GM04503 (cell line): ENCODE data around the gene OPA1.

Experiments
- DNase-seq: peaks from one replicate; pipeline ENCODE4 v3.0.0-alpha.2; 2012; ENCODE audit warnings: low read depth

The OPA1 gene

DNA sequence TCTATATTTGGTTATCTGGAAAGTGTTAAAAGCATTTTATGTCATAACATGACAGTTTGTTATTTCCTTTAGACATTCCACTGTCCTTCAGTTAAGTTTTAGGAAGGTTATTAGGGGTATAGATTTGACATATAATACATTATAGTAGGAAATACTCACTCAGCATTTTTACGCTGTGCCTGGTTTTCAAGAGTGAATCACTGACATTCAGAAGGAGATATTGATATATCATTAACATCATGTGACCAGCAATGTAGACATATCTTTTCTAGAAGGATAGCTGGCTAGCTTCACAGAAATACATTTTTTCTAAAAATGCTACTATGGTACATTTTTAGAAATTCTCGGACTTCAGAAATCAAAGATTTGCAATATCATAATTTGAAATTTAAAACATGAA is 57.6 kb downstream of the OPA1 start:
- DNase-seq: no peak

DNA sequence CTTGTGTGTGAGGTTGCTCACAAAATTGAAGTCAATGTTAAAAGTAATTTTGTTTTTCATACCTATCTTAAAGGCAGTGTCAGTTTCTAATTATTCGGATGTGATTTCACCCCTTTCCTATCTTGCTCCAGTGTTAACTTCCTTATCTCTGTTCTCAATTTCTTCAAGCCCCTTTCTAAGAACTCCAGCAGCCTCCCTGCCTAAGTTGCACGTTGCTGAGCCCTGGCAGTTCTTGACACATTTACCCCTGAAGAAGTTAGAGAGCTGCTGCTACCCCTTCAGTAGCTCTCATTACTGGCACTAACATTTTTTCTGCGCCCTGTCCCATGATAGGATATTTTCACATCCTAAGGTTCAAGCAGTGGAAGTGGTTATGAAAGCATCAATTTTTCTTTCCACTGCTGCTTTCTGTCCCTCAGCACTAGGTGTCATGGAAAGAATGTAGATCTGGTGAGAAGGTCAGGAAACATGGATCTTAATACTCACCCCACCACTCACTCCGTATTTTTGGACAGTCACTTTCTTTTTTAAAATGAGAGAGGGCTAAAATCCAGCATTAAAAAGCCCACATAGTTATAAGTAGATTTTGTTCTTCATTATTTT is 62.9 kb downstream of the OPA1 start:
- no peak for DNase-seq

GRCh38 chr3:193656445-193656844 is 63.4 kb downstream of the OPA1 start:
- DNase-seq: no peak

DNA sequence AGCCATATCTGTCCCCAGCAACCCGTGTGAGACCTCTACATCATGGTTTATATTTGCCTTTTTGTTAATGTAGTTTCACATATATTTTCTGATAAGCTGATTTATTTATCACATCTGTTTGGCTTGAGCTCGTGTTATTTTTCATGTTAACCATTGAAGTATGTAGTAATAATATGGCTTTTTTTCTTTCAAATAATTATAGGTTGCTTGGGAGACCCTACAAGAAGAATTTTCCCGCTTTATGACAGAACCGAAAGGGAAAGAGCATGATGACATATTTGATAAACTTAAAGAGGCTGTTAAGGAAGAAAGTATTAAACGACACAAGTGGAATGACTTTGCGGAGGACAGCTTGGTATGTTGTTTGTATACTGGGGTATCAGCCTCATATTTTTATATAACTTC is 63.9 kb downstream of the OPA1 start:
- no peak for DNase-seq

- no peak for DNase-seq
Measured at GRCh38 chr3:193660171-193660570, 67.2 kb downstream of the OPA1 start.

- no peak for DNase-seq
Measured at GRCh38 chr3:193660698-193661411, 67.8 kb downstream of the OPA1 start.

DNA sequence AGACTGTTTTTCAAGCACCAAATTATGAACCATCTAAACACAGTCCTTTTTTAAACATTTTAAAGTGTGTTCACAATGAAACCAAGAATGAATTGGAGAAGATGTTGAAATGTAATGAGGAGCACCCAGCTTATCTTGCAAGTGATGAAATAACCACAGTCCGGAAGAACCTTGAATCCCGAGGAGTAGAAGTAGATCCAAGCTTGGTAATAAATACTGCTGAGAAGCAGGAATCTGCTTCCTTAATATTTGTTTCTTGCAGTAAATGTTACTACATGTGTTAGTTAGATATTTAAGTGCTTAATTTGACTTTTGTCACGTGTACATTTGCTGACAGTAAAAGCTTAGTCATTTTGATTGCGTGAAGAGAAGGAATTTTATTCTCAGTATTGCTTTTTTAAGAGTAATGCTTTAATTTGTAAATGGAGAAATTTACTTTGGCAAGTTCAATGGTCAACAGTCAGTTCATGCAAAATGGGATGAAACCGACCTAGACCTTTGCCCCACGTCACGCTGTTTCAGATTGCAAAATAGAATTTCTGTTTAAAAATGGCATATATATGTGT is 69.8 kb downstream of the OPA1 start:
- DNase-seq: no peak

DNA sequence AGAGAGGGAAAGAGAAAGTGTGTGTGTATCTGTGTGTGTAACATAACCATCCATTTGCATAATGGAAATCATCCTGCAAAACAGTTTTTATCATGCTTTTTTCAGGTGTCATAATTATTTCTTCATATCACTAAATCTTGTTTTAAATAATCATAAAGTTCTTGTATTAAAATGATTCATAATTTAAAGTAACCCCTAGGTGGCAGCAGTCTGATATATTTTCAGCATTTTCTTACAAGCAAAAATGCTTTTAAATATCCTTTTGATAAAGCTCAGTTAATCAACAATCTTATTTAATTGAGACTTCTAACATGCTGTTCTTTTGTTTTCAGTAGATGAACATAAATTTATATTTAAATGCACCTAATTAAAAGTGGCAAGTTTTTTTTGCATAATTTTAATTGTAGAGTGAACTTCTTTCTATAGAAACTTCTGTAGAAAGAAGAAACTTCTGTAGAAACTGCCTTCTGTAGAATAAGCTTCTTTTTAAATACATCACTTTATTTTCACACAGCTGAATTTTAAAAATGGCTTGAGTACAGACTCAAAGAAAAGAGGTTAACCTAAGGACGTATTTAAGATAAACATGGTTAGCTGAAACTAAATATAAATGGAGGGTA is 72.5 kb downstream of the OPA1 start:
- no peak for DNase-seq

GRCh38 chr3:193673845-193674244 is 80.8 kb downstream of the OPA1 start:
- no peak for DNase-seq

DNA sequence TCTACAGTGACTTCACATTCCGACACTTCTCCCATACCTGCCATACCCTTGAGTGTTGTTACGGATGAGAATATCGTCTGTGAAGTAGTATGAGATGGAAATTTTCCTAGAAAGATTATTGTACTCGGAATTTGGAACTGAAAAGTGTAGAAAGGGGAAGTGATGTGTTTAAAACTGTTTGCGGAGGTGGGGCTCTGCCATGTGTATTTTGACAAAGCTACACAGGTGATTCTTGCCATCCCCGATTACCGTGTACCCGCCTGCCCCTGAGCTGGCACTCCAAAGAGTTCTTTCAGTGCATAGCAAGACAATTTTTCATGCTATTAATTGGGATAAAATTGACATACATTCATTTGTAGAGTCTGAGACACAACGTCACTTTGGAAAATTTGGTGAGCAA is 81.7 kb downstream of the OPA1 start:
- DNase-seq: no peak

- no peak for DNase-seq
Measured at GRCh38 chr3:193677734-193678133, 84.7 kb downstream of the OPA1 start.

GRCh38 chr3:193680220-193680619 is 87.2 kb downstream of the OPA1 start:
- no peak for DNase-seq

DNA sequence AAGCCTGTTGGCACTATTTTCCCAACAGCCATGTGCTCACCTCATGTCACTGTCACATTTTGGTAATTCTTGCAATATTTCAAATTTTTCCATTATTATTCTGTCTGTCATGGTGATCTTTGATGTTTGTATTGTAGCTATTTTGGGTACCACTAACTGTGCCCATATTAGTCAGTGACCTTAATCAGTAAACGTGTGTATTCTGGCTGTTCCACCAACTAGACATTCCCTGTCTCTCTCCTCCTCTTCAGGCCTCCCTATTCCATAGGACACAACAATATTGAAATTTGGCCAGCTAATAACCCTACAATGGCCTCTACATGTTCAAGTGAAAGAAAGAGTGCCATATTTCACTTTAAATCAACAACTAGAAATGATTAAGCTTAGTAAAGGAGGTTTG is 88.6 kb downstream of the OPA1 start:
- no peak for DNase-seq

GRCh38 chr3:193686665-193687483 is 93.9 kb downstream of the OPA1 start:
- DNase-seq: no peak

- no peak for DNase-seq
Measured at GRCh38 chr3:193688834-193689714, 96.1 kb downstream of the OPA1 start.

DNA sequence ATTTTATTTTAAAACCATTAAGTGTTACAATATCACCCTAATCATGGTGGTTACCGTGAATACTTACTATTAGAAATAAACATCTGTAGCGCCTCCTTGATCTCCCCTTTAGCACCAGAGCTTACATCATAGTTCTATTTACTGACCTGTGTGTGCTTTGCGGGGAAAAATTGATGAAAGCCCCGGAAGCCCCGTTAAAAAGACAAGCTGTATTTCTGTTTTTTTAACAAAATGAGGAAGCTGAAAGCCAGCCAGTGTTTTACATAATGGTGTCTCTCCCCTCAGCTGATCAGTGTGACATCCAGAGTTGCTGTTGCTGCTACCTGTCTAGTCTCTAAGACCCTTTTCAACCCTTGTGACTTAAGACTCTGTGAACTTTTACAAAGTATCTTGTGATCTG is 100.8 kb downstream of the OPA1 start:
- no peak for DNase-seq

DNA sequence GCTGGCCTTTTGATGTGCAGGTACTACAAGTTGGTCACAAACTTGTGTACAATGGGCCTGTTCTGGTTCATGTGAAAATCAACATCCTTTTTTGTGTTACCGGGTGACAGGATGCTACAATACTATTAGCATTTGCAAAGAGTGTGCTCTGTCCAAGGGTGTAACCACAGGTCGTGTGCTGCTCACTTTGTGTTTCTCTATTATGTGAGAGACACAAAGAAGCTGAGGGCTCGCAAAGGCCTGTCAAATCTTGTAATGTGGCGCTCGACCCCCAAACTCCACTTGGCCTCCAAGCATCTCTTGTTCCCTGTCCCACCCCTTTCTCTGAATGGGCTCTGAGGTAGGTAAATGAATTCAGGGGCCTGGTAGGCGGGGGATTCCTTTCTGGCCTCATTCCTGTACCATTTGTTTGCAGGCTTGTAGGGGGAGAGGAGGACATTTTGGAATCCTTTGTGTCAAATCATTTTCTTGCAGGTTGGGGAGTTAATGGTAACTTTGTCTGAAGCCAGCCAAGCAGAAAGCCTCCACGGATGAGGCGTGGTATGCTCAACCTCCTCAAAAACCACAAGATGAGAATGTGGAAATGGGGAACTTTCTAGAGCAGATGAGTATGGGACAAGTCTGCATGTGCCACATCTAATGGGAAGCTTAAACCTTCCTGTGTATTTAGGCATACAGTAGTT is 109.1 kb downstream of the OPA1 start:
- DNase-seq: peak; percentile 9

DNA sequence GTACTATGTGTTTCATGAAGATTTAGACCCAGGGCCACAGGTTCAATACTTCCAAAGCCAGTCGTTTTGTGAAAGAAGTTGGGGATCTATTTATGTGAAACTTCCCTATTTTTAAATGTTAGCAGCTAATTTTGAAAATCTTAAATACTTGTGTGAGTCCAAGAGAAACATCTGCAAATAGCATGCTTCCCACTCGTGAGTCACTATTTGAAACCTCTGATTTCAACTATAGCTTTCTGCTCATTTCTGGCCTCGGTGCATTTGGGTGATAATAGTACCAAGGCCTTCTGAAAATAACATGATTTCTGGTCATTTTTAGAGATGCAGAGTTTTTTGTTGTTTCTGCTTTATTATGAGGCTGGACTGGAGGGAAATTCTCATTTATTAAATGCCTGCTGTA is 110.0 kb downstream of the OPA1 start:
- peak; percentile 14 for DNase-seq

GRCh38 chr3:193704431-193704830 is 111.4 kb downstream of the OPA1 start:
- no peak for DNase-seq

- DNase-seq: no peak
Measured at GRCh38 chr3:193708270-193708669, 115.3 kb downstream of the OPA1 start.
